Head of caudate nucleus (tissue), 42 donors: ENCODE data around the gene TTC33.

Experiments used
- DNase-seq, 42 donors: peaks; one replicate each; pipeline versions ENCODE4 v3.0.0 to v3.0.0-alpha.2; 2020 to 2021; ENCODE audit warnings: mixed read lengths in 7 of 42
- intact Hi-C: fragments of 100-400 bp; cut with DNase I; formaldehyde crosslinking; loops from one replicate; pipeline ENCODE4 v1.15.0; 2022

Gene TTC33

DNA sequence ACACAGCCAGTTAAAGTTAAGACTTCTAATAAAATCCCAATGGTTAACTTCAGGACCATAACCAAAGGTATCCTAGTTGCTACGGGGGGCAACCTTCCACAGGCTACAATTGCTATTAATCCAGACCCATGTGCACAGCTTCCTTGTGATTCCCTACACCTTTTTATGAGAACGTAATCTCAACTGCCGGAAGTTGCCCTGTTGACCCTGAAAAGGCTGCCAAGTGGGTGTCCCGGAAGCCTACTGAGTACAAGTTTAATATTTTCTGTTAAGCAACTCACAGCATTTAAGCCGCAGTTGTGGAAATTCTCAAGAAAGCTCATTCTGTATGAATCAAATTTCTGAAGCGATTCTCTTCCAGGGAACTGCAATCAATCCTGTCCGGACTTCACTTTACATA lies 124.5 kb downstream of the TTC33 start:
- intact Hi-C loops, result no loop called here
- no peak for DNase-seq

GRCh38 chr5:40630126-40630525 lies 125.6 kb downstream of the TTC33 start:
- DNase-seq, result no peak
- intact Hi-C loops, result no loop called here

DNA sequence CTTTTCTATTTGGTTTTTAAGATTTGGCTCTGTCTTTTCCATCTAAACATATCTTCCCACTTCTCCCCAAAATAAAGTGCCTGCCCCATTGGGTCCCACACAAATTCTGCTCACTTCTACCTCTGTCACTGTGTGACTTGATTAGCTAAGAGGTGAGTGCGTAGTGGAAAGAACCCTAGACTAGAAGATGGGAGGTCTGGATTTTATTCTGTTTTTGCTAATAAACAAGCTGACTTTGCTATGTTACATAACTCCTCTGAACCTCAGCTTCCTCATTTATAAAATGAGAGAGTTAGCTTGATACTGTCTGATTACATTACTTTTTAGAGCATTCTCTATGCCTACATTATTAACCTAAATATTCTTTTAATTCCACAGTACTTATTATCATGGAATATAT lies 127.4 kb downstream of the TTC33 start:
- intact Hi-C loops, result no loop called here

DNA sequence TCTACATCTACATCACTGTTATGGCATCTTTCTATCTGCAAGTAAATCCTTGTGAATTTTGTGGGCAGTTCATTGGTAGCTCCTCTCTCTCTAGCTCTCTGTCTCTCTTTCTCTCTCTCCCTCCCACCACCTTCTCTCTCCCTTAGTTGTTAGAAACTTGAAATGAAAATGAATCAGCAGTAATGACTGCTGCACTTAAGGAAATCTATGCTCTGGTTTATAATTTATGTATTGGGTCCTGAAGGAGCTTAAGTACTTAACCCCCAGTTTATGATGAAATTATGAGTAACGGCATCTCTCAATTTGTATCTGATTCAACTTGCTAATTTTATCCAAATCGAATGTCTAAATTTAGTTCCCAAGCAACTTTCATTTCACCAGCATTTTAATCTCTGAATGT lies 128.1 kb downstream of the TTC33 start:
- intact Hi-C loops, result no loop called here
- no peak for DNase-seq

More for the DNA sequence above, 127.4 kb downstream of the TTC33 start:
- DNase-seq, result peak in 1 of 42 donors; percentile 15

GRCh38 chr5:40626801-40627200 lies 129.0 kb downstream of the TTC33 start:
- intact Hi-C loops, result no loop called here
- no peak for DNase-seq

GRCh38 chr5:40623480-40624420 lies 132.0 kb downstream of the TTC33 start:
- intact Hi-C loops, result no loop called here
- no peak for DNase-seq

GRCh38 chr5:40622463-40623252 lies 133.1 kb downstream of the TTC33 start:
- intact Hi-C loops, result no loop called here

GRCh38 chr5:40619421-40619820 lies 136.3 kb downstream of the TTC33 start:
- no peak for DNase-seq
- intact Hi-C loops, result no loop called here

More at GRCh38 chr5:40622463-40623252, 133.1 kb downstream of the TTC33 start:
- no peak for DNase-seq

DNA sequence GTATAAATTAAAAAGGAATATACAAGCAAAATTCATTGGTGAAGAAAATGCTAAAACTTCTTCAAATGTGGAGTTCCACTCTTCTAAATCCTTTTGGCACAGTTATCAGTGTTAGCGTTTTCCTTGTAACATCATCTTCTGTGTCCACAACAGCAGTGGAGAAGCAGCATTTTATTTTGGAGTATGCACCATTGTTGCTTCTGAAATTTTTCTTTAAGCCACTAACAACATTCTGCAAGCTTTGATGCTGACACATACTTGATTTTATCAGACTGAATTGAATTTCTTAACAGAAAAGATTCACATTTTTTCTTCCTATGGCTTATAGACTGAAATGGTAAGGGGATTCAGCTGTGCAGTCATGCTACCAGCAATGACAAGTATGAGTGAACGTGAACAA lies 136.8 kb downstream of the TTC33 start:
- DNase-seq, result no peak
- intact Hi-C loops, result no loop called here

- no peak for DNase-seq
- intact Hi-C loops, result no loop called here
Observed at GRCh38 chr5:40616781-40617180, 139.0 kb downstream of the TTC33 start.

DNA sequence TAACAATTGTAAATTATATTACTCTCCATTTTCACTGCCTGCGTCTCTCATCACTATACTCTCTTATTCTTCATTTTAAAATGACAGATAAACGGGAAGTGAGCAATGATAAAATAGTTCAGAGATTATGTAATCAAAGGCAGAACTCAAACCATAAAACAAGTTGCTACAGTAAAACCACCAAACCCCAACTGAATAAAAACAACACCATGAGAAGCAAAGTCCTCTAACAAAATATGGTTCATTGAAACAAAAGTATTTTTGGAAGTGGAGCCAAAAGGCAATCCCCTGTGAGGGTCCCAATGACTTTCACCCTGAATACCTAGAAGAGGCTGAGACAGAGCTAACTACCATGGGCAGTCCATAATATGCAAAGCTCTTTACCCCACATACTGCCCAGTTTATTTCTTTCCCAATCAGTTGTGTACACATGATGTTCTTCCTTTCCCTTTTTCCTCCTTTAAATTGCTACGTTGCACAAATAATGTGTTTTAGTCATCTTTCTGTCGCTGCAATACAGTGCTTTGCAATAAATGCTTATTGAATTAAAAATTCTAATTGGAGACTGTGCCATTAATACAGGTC lies 140.1 kb downstream of the TTC33 start:
- DNase-seq, result no peak
- intact Hi-C loops, result no loop called here

- DNase-seq, result no peak
- intact Hi-C loops, result no loop called here
Observed at GRCh38 chr5:40614923-40615585, 140.7 kb downstream of the TTC33 start.

DNA sequence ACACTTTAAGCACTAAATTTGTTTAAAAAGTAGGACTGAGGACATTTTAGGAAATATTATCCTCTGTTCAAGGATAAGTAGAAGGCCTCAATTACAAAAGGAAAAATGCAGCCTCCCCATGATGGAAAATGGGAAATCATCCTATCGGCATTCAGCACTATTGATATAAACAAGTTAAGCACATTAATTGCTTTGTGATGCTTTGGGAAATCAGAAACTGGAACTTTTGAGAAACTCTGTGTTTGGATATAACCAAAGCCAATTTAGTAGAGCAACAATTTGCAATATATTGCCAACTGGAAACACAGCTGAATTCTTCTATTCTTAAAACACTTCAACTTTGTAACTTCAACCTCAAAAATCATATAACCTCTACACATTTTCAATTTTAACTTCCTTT lies 141.3 kb downstream of the TTC33 start:
- intact Hi-C loops, result no loop called here

DNA sequence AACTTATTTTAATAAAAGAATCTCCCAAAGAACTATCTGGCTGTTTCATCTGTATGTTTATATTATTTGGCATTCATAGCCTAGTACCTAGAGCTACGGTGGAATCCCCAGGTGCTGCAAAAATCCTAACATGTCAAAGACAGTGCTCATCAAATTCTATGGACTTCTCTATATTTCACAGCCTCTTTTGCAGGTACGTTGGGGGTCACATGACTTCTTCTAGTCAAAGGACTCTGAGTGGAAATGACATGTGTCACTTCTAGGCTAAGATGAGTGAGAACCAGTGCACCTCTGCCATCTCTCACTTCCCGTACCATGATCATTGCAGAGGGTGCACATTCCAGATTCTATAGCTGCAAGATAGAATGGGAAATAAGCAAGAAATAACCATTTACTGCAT lies 148.6 kb downstream of the TTC33 start:
- no peak for DNase-seq
- intact Hi-C loops, result no loop called here

More for the DNA sequence above, 141.3 kb downstream of the TTC33 start:
- no peak for DNase-seq

GRCh38 chr5:40606077-40606765 lies 149.5 kb downstream of the TTC33 start:
- intact Hi-C loops, result no loop called here
- no peak for DNase-seq

- intact Hi-C loops, result no loop called here
- DNase-seq, result peak in 1 of 42 donors; percentile 1
Observed at GRCh38 chr5:40605295-40605958, 150.3 kb downstream of the TTC33 start.

GRCh38 chr5:40603378-40603777 lies 152.4 kb downstream of the TTC33 start:
- DNase-seq, result no peak
- intact Hi-C loops, result no loop called here

- DNase-seq, result no peak
- intact Hi-C loops, result no loop called here
Observed at GRCh38 chr5:40601198-40601868, 154.4 kb downstream of the TTC33 start.
